ENCODE results near the gene GRK5.

DNA sequence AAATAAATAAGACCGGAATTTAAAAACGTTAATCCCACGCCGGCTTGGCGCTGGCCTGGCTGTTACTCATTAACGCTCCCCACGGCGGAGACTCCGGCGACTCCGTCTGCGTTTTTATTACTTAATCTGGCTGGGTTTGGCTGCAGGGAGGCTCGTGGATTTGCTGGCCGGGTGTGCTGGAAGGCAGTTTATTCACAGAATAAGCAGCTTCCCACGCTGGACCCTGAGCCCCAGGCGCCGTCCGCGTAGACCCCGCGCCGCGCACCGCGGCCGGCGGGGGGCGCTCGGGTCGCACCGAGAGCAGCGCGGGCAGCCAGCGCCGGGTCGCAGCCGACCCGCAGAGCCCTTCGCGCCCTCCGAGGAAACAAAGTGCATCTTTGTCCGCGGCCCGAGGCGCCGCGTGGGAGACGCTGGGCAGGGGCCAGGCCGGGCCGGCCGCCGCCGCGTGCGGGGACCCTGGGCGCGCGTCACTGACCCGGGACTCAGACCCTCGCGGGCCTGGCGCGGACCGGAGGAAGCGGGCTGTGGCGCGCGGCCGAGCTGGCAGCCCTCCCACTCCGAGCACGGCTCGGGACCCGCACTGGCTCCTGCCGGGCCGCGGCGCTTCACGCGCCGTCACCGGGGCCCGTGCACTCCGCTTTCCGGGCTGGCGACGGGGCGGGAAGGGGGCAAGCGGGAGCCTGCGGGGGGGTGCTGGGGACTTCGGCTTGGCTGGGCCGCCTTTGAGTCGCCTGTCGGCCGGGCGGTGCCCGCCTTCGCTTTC is 587 bp upstream of the GRK5 start:
- TF ChIP-seq, protein P1, sequence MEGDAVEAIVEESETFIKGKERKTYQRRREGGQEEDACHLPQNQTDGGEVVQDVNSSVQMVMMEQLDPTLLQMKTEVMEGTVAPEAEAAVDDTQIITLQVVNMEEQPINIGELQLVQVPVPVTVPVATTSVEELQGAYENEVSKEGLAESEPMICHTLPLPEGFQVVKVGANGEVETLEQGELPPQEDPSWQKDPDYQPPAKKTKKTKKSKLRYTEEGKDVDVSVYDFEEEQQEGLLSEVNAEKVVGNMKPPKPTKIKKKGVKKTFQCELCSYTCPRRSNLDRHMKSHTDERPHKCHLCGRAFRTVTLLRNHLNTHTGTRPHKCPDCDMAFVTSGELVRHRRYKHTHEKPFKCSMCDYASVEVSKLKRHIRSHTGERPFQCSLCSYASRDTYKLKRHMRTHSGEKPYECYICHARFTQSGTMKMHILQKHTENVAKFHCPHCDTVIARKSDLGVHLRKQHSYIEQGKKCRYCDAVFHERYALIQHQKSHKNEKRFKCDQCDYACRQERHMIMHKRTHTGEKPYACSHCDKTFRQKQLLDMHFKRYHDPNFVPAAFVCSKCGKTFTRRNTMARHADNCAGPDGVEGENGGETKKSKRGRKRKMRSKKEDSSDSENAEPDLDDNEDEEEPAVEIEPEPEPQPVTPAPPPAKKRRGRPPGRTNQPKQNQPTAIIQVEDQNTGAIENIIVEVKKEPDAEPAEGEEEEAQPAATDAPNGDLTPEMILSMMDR (IDR thresholded peaks at IDR 0.05; ENCODE audit: low read depth, low read length), result peak; percentile 47
- no peak for TF ChIP-seq EZH2phosphoT487 (IDR thresholded peaks at IDR 0.05; ENCODE audit: low read depth)

Measured in OCI-LY3 (cell line).